ENCODE data around the gene CTDNEP1.

DNA sequence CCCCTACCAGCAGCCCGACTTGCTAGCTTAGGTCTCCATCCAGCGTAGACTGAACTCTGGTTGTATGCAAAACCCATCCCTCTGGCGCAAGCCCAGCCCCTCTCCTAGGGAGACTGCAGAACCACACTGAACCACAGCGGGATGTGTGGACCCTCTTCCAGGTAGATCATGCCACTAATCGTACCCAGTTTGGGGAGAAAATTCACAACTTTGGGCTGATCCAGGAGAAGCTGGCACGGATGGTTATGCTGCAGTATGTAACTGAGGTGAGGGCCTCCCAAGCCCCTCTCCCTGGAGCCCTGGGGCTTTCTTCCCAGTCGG lies 28.6 kb downstream of the CTDNEP1 start:
- no peak for TF ChIP-seq FOXM1 (IDR thresholded peaks at IDR 0.05; ENCODE audit: borderline replicate concordance)
- no peak for TF ChIP-seq FOXK2 (IDR thresholded peaks at IDR 0.05)
- TF ChIP-seq SP1 (IDR thresholded peaks at IDR 0.05), result no peak
- TF ChIP-seq L3MBTL2 (conservative IDR thresholded peaks at IDR 0.05), result no peak
- no peak for TF ChIP-seq BHLHE40 (IDR thresholded peaks at IDR 0.05; ENCODE audit: borderline replicate concordance)
- no peak for TF ChIP-seq SUZ12 (IDR thresholded peaks at IDR 0.05)
- no peak for TF ChIP-seq TARDBP (IDR thresholded peaks at IDR 0.05)
- no peak for TF ChIP-seq ZNF384 (IDR thresholded peaks at IDR 0.05)
- no peak for TF ChIP-seq FOXA1 (IDR thresholded peaks at IDR 0.05)
- TF ChIP-seq HDGF (IDR thresholded peaks at IDR 0.05; ENCODE audit: borderline replicate concordance), result no peak
- TF ChIP-seq NFRKB (IDR thresholded peaks at IDR 0.05), result no peak
- TF ChIP-seq ELF4 (IDR thresholded peaks at IDR 0.05), result no peak
- TF ChIP-seq CTBP1 (IDR thresholded peaks at IDR 0.05; ENCODE audit: borderline replicate concordance), result no peak

Data from HEK293T (cell line).